IPS-15b (cell line): ENCODE results near the gene PSMD13.

Source experiments
- H3K27me3 ChIP-seq: one replicate; pipeline ENCODE4 v1.6.1; 2013; ENCODE audit warnings: low read length; ENCODE audit not compliant: control insufficient read depth, insufficient read depth
- H3K36me3 ChIP-seq: one replicate; pipeline ENCODE4 v1.6.1; 2013; ENCODE audit warnings: low read length; ENCODE audit not compliant: control insufficient read depth, insufficient read depth
- H3K4me1 ChIP-seq: one replicate; pipeline ENCODE4 v1.6.1; 2013; ENCODE audit warnings: mild to moderate bottlenecking, low read length; ENCODE audit not compliant: control insufficient read depth, insufficient read depth
- H3K4me3 ChIP-seq: one replicate; pipeline ENCODE4 v1.5.1; 2013; ENCODE audit warnings: low read depth, low read length
- H3K9ac ChIP-seq: one replicate; pipeline ENCODE4 v1.6.1; 2013; ENCODE audit warnings: low read depth, mild to moderate bottlenecking, low read length
- H3K9me3 ChIP-seq: one replicate; pipeline ENCODE4 v1.6.1; 2013; ENCODE audit warnings: mild to moderate bottlenecking, low read length; ENCODE audit not compliant: control insufficient read depth, insufficient read depth

Gene PSMD13

DNA sequence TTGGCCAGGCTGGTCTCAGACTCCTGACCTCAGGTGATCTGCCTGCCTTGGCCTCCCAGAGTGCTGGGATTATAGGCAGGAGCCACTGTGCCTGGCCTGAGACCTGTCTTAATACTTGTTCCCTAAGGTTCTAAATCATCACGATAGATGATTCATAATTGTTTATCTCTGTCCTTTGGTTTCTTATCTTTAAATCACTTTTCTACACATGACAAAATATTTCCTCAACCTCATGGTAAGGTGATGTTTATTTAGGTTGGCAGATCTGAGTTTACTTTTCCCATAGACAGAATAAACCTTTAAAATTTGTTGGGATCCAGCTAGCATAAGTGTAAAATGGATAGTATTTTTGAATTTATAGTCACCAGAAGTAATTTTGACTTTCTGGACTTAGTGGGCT, 3.5 kb downstream of the PSMD13 start:
- no peak overlapping the region for H3K9ac ChIP-seq
- peaks cover 11% of the 10 kb centered on the region for H3K36me3 ChIP-seq
- H3K4me1 ChIP-seq, result no peaks in the 10 kb centered on the region
- H3K27me3 ChIP-seq, result no peaks in the 10 kb centered on the region
- no peaks in the 10 kb centered on the region for H3K9me3 ChIP-seq
- H3K4me3 ChIP-seq, result no peak overlapping the region

DNA sequence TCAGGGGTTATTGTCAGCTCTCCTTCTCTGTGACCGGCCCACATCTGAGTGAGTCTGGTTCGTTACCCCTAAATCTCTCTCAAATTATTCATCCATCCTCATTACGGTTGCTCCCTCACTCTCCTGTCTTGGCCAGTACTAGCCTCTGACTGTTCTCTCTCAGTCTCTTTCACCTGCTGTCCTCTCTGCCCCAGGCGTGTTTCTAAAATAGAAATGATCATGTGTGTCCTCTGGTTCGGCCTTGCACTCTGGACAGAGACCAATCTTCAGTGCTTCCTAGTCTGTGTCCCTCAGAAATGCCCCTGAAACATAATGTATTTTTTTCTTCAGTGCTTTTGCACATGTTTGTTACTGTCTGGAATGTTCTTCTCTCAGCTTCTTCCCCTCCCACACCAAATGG, 4.9 kb downstream of the PSMD13 start:
- no peaks in the 10 kb centered on the region for H3K27me3 ChIP-seq
- peaks cover 21% of the 10 kb centered on the region for H3K36me3 ChIP-seq
- H3K4me1 ChIP-seq, result no peaks in the 10 kb centered on the region
- no peaks in the 10 kb centered on the region for H3K9me3 ChIP-seq
- no peak overlapping the region for H3K9ac ChIP-seq
- no peak overlapping the region for H3K4me3 ChIP-seq

DNA sequence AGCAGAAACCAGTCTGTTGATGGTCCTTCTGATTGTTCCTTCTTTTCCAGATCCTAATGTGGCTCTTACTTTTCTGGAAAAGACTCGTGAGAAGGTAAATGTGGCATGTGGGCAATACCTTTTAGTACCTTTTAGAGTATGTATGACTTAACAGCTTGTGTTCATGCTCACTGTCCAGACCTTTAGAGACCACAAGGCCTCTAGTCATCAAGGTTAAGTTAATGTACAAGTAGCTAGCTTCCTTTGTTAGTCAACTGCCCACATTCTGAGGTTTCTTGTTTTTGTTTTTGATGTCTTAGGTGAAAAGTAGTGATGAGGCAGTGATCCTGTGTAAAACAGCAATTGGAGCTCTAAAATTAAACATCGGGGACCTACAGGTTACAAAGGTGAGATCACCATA, 7.6 kb downstream of the PSMD13 start:
- Histone ChIP-seq H3K9ac (no peak overlapping the region), H3K4me1 (no peaks in the 10 kb centered on the region), H3K9me3 (no peaks in the 10 kb centered on the region), H3K27me3 (no peaks in the 10 kb centered on the region), H3K4me3 (no peak overlapping the region), H3K36me3 (peaks cover 29% of the 10 kb centered on the region)

DNA sequence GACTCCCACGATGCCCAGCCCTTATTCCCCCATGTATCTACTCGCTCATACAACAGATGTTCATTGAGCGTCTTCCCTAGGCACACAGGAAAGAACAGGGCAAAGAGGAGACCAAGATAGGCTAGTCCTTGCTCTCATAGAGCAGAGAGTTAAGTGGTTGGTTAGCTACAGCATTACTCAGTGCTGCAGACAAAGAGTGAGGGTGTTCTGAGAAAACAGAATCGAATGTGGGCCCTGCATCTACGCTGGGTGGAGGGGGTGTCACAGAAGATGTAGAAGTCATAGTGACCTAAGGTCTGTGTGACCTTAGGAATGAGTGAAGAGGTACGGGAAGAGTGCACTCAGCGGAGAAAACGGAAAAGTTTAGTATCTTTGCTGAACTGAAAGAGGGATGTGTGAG, 12.3 kb downstream of the PSMD13 start:
- Histone ChIP-seq H3K4me1 (no peaks in the 10 kb centered on the region), H3K36me3 (peaks cover 51% of the 10 kb centered on the region), H3K9me3 (no peaks in the 10 kb centered on the region), H3K4me3 (no peak overlapping the region), H3K9ac (no peak overlapping the region), H3K27me3 (no peaks in the 10 kb centered on the region)

DNA sequence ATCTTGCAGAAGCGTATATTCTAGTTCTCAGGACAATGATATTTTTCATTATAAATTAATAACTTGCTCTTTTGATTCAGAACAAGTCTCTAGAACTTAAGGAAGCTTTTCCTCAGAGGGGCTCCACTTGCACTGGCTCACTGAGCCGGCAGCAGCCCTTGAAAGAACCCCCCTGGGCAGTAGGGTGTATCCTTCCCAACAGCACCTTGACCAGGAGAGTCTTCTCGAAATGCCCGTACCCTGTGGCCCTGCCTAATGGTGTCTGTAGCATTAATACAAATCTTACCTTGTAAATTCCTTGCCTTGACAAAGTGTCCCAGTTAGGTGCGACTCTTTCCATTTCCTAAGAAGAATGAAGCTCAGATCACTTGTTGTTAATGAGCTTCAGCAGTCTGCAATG, 13.5 kb downstream of the PSMD13 start:
- no peak overlapping the region for H3K4me3 ChIP-seq
- no peak overlapping the region for H3K9ac ChIP-seq
- H3K4me1 ChIP-seq, result no peaks in the 10 kb centered on the region
- H3K36me3 ChIP-seq, result peaks cover 48% of the 10 kb centered on the region
- H3K27me3 ChIP-seq, result no peaks in the 10 kb centered on the region
- H3K9me3 ChIP-seq, result no peaks in the 10 kb centered on the region

DNA sequence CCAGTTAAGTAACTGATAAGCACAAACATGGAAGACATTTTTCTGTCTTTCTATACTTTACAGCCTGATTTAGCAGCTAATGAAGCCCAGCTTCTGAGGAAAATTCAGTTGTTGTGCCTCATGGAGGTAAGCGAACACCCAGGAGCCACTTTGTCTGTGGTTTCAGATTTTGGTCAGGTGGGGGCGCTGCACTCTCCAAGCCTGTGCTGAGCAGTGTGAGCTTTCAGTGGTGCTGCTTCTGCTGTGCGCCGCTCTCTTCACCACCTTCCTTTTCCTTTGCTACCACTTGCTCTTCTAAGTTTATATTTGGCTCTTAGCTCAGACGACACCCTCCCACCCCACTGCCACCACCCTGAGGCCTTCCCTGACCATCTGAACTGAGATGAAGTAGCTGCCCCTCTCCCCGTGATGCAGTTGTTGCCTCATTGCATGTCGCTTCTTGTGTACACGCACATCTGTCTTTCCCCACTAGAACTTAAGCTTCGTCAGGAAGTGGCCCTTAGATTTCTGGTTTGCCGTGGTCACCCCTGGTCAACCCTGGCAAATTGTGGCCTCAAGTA, 14.0 kb downstream of the PSMD13 start:
- H3K4me3 ChIP-seq, result no peak overlapping the region
- no peaks in the 10 kb centered on the region for H3K9me3 ChIP-seq
- H3K36me3 ChIP-seq, result peaks cover 43% of the 10 kb centered on the region
- no peaks in the 10 kb centered on the region for H3K4me1 ChIP-seq
- H3K27me3 ChIP-seq, result no peaks in the 10 kb centered on the region
- no peak overlapping the region for H3K9ac ChIP-seq

DNA sequence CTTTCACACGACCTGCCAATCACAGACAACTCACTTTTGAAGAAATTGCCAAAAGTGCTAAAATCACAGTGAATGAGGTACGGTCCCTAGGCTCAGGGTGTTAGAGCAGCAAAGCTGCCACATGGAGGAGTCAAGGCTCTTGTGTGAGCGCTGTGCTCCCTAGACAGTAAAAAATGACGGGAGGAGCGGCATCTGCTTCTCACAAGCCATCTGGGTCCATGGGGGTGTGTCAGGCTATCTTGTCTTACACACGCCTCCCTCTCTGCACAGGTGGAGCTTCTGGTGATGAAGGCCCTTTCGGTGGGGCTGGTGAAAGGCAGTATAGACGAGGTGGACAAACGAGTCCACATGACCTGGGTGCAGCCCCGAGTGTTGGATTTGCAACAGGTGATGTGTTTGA, 14.8 kb downstream of the PSMD13 start:
- H3K4me1 ChIP-seq, result no peaks in the 10 kb centered on the region
- H3K4me3 ChIP-seq, result no peak overlapping the region
- H3K9me3 ChIP-seq, result no peaks in the 10 kb centered on the region
- peaks cover 39% of the 10 kb centered on the region for H3K36me3 ChIP-seq
- H3K9ac ChIP-seq, result no peak overlapping the region
- H3K27me3 ChIP-seq, result no peaks in the 10 kb centered on the region

DNA sequence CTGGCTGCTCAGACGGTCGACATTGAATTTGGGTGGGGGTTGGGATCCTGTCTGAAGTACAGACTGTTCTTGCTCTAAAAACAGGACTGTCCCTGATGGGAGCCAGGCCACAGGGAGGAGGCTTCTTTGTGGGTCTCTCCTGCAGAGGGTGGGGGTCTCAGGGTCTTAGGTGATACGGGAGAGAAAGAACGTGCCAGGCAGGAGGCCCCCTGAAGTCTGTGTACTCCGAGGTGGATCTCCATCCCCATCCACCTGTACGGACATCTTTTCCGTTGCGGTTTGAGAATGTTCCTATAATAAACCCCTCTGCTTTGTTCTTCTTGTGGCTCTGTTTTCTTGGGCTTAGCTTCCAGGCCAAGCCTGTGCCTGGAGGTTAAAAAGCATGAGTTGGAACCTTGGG, 15.9 kb downstream of the PSMD13 start:
- H3K9ac ChIP-seq, result no peak overlapping the region
- no peaks in the 10 kb centered on the region for H3K9me3 ChIP-seq
- H3K4me1 ChIP-seq, result no peaks in the 10 kb centered on the region
- peaks cover 33% of the 10 kb centered on the region for H3K36me3 ChIP-seq
- no peak overlapping the region for H3K4me3 ChIP-seq
- H3K27me3 ChIP-seq, result no peaks in the 10 kb centered on the region

DNA sequence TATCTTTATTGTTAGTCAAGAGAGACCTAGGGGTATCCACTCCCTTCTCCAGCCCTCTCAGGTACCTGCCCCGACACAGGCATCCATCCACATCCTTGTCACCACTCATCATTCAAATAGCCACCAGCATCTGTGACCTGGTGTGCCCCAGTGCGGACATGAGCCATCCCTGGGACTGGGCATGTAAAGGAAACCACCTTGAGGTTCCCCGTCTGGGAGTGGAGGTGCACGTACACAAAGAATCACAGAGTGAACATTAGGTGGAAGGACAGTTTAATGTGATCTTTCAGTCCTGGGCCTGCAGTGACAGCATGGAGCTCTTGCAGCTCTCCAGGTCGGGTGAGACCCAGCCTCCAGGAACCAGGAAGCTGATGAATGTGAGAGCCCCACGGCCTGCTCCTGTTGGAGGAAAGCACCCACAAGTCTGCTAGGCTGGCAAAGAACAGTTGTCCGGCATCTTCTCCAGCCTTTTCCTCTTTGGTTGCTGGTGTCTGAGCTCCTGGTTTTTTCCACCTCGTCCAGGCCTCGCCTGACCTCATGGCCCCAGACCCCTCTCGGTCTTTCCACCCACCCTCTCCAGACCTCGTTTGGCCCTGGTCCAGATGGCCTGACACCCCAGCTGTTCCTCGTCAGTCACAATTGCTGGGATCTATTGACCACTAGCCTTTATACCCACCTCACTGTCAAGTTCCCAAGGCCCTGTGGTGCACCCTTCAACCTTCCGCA, 16.5 kb downstream of the PSMD13 start:
- Histone ChIP-seq H3K36me3 (peaks cover 33% of the 10 kb centered on the region), H3K4me1 (no peaks in the 10 kb centered on the region), H3K4me3 (no peak overlapping the region), H3K9ac (no peak overlapping the region), H3K9me3 (no peaks in the 10 kb centered on the region), H3K27me3 (no peaks in the 10 kb centered on the region)

DNA sequence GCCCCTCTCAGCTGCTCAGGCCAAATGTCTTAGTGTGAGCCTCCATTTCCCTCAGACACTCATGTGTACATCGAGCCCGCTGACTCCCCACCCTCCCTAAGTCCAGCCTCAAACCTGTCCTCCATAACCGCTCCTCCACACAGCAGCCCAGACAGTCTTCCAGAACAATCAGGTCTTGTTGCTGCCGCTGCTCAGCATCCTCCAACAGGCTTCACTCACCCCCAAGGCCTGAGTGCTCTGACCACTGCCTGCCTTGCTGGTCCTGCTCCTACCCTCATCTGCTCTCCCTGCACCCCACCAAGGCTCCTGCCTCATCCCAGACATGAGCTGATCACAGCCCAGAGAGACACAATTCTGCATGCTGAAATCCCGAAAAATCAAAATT, 17.1 kb downstream of the PSMD13 start:
- Histone ChIP-seq H3K9ac (no peak overlapping the region), H3K36me3 (peaks cover 32% of the 10 kb centered on the region), H3K4me3 (no peak overlapping the region), H3K9me3 (no peaks in the 10 kb centered on the region), H3K4me1 (no peaks in the 10 kb centered on the region), H3K27me3 (no peaks in the 10 kb centered on the region)

DNA sequence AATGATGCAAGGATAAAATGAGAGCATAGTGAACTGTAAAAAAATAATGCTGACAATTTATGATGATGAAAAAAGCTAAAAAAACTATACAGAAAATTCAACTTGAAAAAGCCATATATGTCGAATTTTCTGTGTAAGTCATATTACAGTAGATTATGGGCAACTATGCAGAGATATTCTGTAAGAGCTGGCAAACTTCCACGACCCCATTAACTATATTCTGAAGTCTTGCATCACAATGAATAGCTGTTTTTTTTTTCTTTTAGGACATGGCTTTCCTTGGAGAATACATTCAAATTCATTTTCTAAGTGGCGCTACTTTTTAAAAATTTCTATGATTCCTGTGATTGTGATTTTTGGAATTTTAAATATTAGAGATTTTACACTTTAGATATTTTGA, 18.4 kb downstream of the PSMD13 start:
- Histone ChIP-seq H3K36me3 (peaks cover 30% of the 10 kb centered on the region), H3K4me1 (no peaks in the 10 kb centered on the region)

DNA sequence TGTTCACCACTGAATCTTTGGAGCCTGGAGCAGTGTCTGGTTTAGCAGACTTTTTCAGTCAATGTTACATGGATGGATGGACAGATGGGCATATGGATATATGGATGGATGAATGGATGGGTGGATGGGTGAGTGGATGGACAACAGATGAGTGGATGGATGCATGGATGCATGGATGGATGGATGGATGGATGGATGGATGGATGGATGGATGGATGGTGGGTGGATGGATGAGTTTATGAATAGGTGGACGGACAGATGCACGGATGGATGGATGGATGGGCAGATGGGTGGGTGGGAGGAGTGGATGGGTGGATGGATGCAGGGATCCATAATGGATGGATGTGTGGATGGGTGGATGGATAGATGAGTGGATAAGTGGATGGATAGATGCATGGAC, 19.0 kb downstream of the PSMD13 start:
- no peaks in the 10 kb centered on the region for H3K4me1 ChIP-seq
- H3K36me3 ChIP-seq, result peaks cover 30% of the 10 kb centered on the region
- no peak overlapping the region for H3K4me3 ChIP-seq
- no peak overlapping the region for H3K9ac ChIP-seq
- no peaks in the 10 kb centered on the region for H3K9me3 ChIP-seq
- H3K27me3 ChIP-seq, result no peaks in the 10 kb centered on the region

More for the DNA sequence above, 18.4 kb downstream of the PSMD13 start:
- Histone ChIP-seq H3K27me3 (no peaks in the 10 kb centered on the region), H3K4me3 (no peak overlapping the region), H3K9me3 (no peaks in the 10 kb centered on the region), H3K9ac (no peak overlapping the region)
